B cell (primary cell): ENCODE results near the gene RASA2. TPM values are rescaled to one million over a fixed set of nuclear protein-coding genes. Genes with fewer than 3 reads are reported as not detected.

Experiments
- ATAC-seq: fragments of 200-7000 bp; cut with Tn5 transposase; one replicate; pipeline ENCODE4 v1.10.0; 2021; ENCODE audit warnings: low read depth, mild to moderate bottlenecking, moderate number of reproducible peaks, moderate library complexity
- CTCF ChIA-PET: fragments of 350-600 bp; sonication (Branson Sonifier 250); formaldehyde crosslinking; loops from one replicate; lab custom pipeline; 2021; ENCODE audit warnings: antibody characterized with exemption, inconsistent platforms; lab: Charles Lee
- POLR2A ChIA-PET: fragments of 350-600 bp; sonication (Branson Sonifier 250); formaldehyde crosslinking; loops from one replicate; lab custom pipeline; 2021; ENCODE audit warnings: antibody characterized with exemption; lab: Charles Lee
- DNase-seq: peaks from one replicate; pipeline ENCODE4 v3.0.0; 2013
- H2AFZ ChIP-seq: 2 replicates; pipeline ENCODE4 v1.6.1; 2012; ENCODE audit warnings: mild to moderate bottlenecking, low read depth, low read length; ENCODE audit not compliant: insufficient read depth, poor library complexity, severe bottlenecking
- H3K27ac ChIP-seq, 2 donors: 1 replicate in 1 of 2; 2 replicates in 1 of 2; pipeline ENCODE4 v1.5.1; 2012 to 2013; ENCODE audit warnings: low read length in 2 of 2, mild to moderate bottlenecking in 2 of 2, moderate library complexity in 1 of 2
- H3K27me3 ChIP-seq, 4 experiments: fragments of 200-600 bp in 1 of 4; sonication (generic) in 1 of 4; replicated peaks in 1 of 4; 1 replicate in 2 of 4; 2 replicates in 2 of 4; pipeline versions ENCODE4 v1.6.1 to v1.7.0; 2013 to 2016; ENCODE audit warnings: low read length in 3 of 4, mild to moderate bottlenecking in 2 of 4, mixed read lengths in 1 of 4, moderate library complexity in 1 of 4; ENCODE audit not compliant: insufficient read depth in 4 of 4, control insufficient read depth in 3 of 4; ENCODE audit errors: control extremely low read depth in 1 of 4
- H3K36me3 ChIP-seq, 2 experiments: replicated peaks in 1 of 2; 1 replicate in 1 of 2; 2 replicates in 1 of 2; pipeline versions ENCODE4 v1.6.1 to v1.7.1; 2013; ENCODE audit warnings: low read length in 1 of 2; ENCODE audit not compliant: insufficient read depth in 2 of 2, control insufficient read depth in 1 of 2; ENCODE audit errors: control extremely low read depth in 1 of 2, extremely low read depth in 1 of 2
- H3K4me1 ChIP-seq, 2 donors: fragments of 200-600 bp in 1 of 2; sonication (generic) in 1 of 2; 1 replicate in 1 of 2; 2 replicates in 1 of 2; pipeline versions ENCODE4 v1.5.1 to v1.6.1; 2013 to 2017; ENCODE audit warnings: low read length in 2 of 2; ENCODE audit not compliant: control insufficient read depth in 2 of 2, insufficient read depth in 2 of 2
- H3K4me2 ChIP-seq: replicated peaks from 2 replicates; pipeline ENCODE3; 2012; ENCODE audit warnings: mild to moderate bottlenecking, low read depth, low read length; ENCODE audit not compliant: poor library complexity, severe bottlenecking
- H3K4me3 ChIP-seq, 5 experiments: fragments of 200-600 bp in 1 of 5; sonication (generic) in 1 of 5; 1 replicate in 3 of 5; 2 replicates in 2 of 5; pipeline versions ENCODE4 v1.5.1 to v1.7.0; 2011 to 2016; ENCODE audit warnings: low read length in 4 of 5, mild to moderate bottlenecking in 4 of 5, low read depth in 2 of 5, control low read depth in 1 of 5, moderate library complexity in 1 of 5; ENCODE audit not compliant: insufficient read depth in 1 of 5; ENCODE audit errors: control extremely low read depth in 1 of 5, extremely low read depth in 1 of 5
- H3K79me2 ChIP-seq: fragments of 200-600 bp; sonication (generic); one replicate; pipeline ENCODE4 v1.6.0; 2016; ENCODE audit warnings: low read length; ENCODE audit not compliant: control insufficient read depth, insufficient read depth
- H3K9ac ChIP-seq: fragments of 200-600 bp; sonication (generic); 2 replicates; pipeline ENCODE4 v1.6.1; 2017; ENCODE audit warnings: mild to moderate bottlenecking, low read length, moderate library complexity
- H3K9me3 ChIP-seq, 3 donors: one replicate each; pipeline versions ENCODE4 v1.6.1 to v1.7.1; 2013; ENCODE audit warnings: low read length in 2 of 3; ENCODE audit not compliant: control insufficient read depth in 2 of 3, insufficient read depth in 1 of 3; ENCODE audit errors: control extremely low read depth in 1 of 3
- H4K20me1 ChIP-seq: 2 replicates; pipeline ENCODE4 v1.6.0; 2012; ENCODE audit warnings: mild to moderate bottlenecking, low read length; ENCODE audit not compliant: insufficient read depth, control insufficient read depth, poor library complexity, severe bottlenecking
- H3K27ac Mint-ChIP-seq: one replicate; pipeline ENCODE4 v1.8.0; 2021; ENCODE audit warnings: mixed read lengths
- H3K27me3 Mint-ChIP-seq: one replicate; pipeline ENCODE4 v1.8.0; 2021; ENCODE audit warnings: mixed read lengths
- H3K4me1 Mint-ChIP-seq: one replicate; pipeline ENCODE4 v1.8.0; 2021; ENCODE audit warnings: mixed read lengths
- H3K4me3 Mint-ChIP-seq: one replicate; pipeline ENCODE4 v1.8.0; 2021; ENCODE audit warnings: mixed read lengths
- H3K9me3 Mint-ChIP-seq: one replicate; pipeline ENCODE4 v1.8.0; 2022; ENCODE audit warnings: mixed read lengths; ENCODE audit not compliant: insufficient read depth
- CTCF ChIP-seq: fragments of 200-600 bp; IDR thresholded peaks from one replicate; pipeline ENCODE4 v1.8.0; 2022; ENCODE audit warnings: antibody characterized with exemption, mild to moderate bottlenecking
- EZH2 ChIP-seq: IDR thresholded peaks from 2 replicates; pipeline ENCODE4 v1.6.1; 2012; ENCODE audit warnings: borderline replicate concordance, low read depth, mild to moderate bottlenecking, moderate library complexity, low read length; ENCODE audit not compliant: insufficient read depth, poor library complexity, severe bottlenecking
- WGBS: methylation state at CpG from one replicate; pipeline ENCODE4 v1.1.5; 2013; ENCODE audit warnings: missing lambda C conversion rate; ENCODE audit not compliant: insufficient coverage; 5-methylcytosine and 5-hydroxymethylcytosine counted together
- intact Hi-C: fragments of 100-400 bp; cut with micrococcal nuclease; formaldehyde crosslinking; loops from one replicate; pipeline ENCODE4 v1.10.0; 2022
- polyA plus RNA-seq: library from polyadenylated mRNA; depleted of rRNA; stranded (reverse); fragments of >200 nt; gene quantifications from 2 replicates; pipeline ENCODE4 v1.2.3, GENCODE V29; 2012
- total RNA-seq, 2 donors: library from RNA; stranded (reverse); fragments of 120-200 nt in 1 of 2; gene quantifications; 1 replicate in 1 of 2; 2 replicates in 1 of 2; pipeline versions ENCODE4 v1.2.3 to v1.2.4, GENCODE V29; 2013 to 2022

RASA2 gene
- total and polyA plus RNA-seq, 2 donors (not counting 1 experiment from before 2014, with no cell fraction given) = 12.3 to 47.7 TPM

- Histone ChIP-seq H2AFZ (no peak overlapping the region), H3K4me3 (no peak overlapping the region), H4K20me1 (no peaks in the 10 kb centered on the region), H3K27ac (no peak overlapping the region), H3K9ac (no peak overlapping the region), H3K27me3 (no peaks in the 10 kb centered on the region), H3K79me2 (no peaks in the 10 kb centered on the region), H3K4me1 (peaks cover 10 to 15% of the 10 kb centered on the region in 2 donors), H3K9me3 (no peaks in the 10 kb centered on the region), H3K36me3 (peaks cover 0 to 28% of the 10 kb centered on the region in 2 experiments), H3K4me2 (no peak overlapping the region)
- DNase-seq (no peak), ATAC-seq (no peak)
- WGBS = 100% methylated on average over 2 of the region's 3 CpGs
- intact Hi-C loops = no loop called here
- no peak overlapping the region for H3K27ac Mint-ChIP-seq
- no peaks in the 10 kb centered on the region for H3K27me3 Mint-ChIP-seq
- POLR2A ChIA-PET = no interaction called here
- TF ChIP-seq CTCF (no peak), EZH2 (no peak)
- no peaks in the 10 kb centered on the region for H3K9me3 Mint-ChIP-seq
- H3K4me1 Mint-ChIP-seq = peaks cover 24% of the 10 kb centered on the region
- H3K4me3 Mint-ChIP-seq = no peak overlapping the region
- CTCF ChIA-PET = interaction anchor here (0.9 to 4.3 kb wide), 14 partner anchors 9 to 138 kb away, joined by 3 to 70 read pairs (median 6); no protein-coding TSS in a partner anchor
These were observed 47.2 kb upstream of the RASA2 start for GRCh38 chr3:141439589-141439988.

GRCh38 chr3:141440942-141441341 is 45.9 kb upstream of the RASA2 start:
- H3K27ac Mint-ChIP-seq = peak overlapping the region; percentile 27
- Histone ChIP-seq H3K4me3 (no peak overlapping the region), H3K36me3 (peaks cover 0 to 38% of the 10 kb centered on the region in 2 experiments), H3K9ac (no peak overlapping the region), H2AFZ (no peak overlapping the region), H3K27ac (no peak overlapping the region), H3K9me3 (no peaks in the 10 kb centered on the region), H3K4me1 (peaks cover 10 to 15% of the 10 kb centered on the region in 2 donors), H3K79me2 (no peaks in the 10 kb centered on the region), H4K20me1 (no peaks in the 10 kb centered on the region), H3K27me3 (no peaks in the 10 kb centered on the region), H3K4me2 (peak overlapping the region; percentile 40)
- ChIA-PET POLR2A (interaction anchor here (0.5 to 0.7 kb wide), 4 partner anchors 68 to 437 kb away, joined by 4 to 7 read pairs (median 4); no protein-coding TSS in a partner anchor), CTCF (interaction anchor here (0.6 to 4.3 kb wide), 26 partner anchors 9 to 139 kb away, joined by 3 to 70 read pairs (median 6); no protein-coding TSS in a partner anchor)
- H3K4me1 Mint-ChIP-seq = peaks cover 24% of the 10 kb centered on the region
- H3K27me3 Mint-ChIP-seq = no peaks in the 10 kb centered on the region
- no peak for TF ChIP-seq CTCF
- TF ChIP-seq EZH2 = no peak
- DNase-seq (no peak), ATAC-seq (no peak)
- intact Hi-C loops = loop anchor here (1.0 to 2.0 kb wide), 4 partner anchors 11 to 80 kb away; no protein-coding TSS in a partner anchor
- no peak overlapping the region for H3K4me3 Mint-ChIP-seq
- 84% methylated on average over 2 of the region's 3 CpGs for WGBS
- no peaks in the 10 kb centered on the region for H3K9me3 Mint-ChIP-seq
